Measurements from ENCODE around the gene ITGB2.

Gene ITGB2

DNA sequence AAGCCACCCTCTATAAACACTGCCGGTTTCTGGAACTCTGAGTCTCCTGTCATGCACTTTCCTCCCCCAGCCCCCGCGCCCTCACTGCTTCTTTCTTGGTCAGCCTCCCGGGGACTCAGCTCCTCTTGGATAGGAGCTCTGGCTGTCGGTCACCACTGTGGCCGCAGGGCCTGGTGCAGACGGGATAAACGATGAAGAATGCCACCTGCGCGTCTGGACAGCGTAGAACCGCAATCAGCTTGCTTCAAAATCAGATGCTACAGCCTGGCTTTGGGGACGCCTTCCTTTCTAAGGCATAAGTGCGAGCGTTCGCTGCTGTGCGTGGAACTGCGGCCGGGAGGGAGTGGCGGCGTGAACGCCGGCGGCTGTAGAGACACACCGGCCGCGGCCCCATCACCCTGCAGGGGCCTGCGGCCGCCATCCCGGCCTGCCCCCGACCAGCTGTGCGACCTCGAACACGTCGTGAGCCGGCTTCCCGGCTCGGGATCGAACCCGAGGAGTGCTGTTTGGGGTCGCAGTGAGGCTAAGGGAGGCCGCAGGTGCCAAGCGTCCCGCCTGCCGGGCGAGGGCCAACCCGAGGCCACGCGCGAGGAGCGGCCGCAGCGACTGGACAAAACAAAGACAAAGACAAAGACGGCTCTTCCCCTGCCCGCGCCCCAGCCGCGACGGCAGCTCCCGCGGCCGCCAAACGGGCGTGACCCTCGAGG, 47.9 kb downstream of the ITGB2 start:
- TF ChIP-seq CREB1 (IDR thresholded peaks at IDR 0.05; ENCODE audit: low read depth) (no peak), TAF1 (IDR thresholded peaks at IDR 0.05; ENCODE audit: low read depth) (no peak), EP300 (IDR thresholded peaks at IDR 0.05; ENCODE audit: borderline replicate concordance) (no peak)

DNA sequence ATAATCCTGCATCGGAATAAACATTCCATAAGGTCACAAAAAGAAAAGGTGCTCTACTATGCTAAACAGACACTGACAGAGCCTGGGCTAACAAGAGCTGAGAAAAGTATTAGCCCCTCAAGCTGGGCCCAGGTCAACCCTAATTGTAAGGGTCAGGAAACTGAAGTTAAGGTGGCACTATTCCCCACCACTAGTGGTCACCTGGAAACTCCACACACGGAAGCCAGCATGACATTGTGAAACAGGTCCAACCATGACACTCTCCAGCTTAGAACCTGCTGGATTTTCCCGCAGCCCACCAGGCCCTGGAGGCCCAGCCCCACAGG, 48.4 kb downstream of the ITGB2 start:
- 0 out of 2 replicates have a peak, but pooled peaks have one; percentile 9 for TF ChIP-seq CEBPB (IDR thresholded peaks at IDR 0.05)
- TF ChIP-seq, protein P1, sequence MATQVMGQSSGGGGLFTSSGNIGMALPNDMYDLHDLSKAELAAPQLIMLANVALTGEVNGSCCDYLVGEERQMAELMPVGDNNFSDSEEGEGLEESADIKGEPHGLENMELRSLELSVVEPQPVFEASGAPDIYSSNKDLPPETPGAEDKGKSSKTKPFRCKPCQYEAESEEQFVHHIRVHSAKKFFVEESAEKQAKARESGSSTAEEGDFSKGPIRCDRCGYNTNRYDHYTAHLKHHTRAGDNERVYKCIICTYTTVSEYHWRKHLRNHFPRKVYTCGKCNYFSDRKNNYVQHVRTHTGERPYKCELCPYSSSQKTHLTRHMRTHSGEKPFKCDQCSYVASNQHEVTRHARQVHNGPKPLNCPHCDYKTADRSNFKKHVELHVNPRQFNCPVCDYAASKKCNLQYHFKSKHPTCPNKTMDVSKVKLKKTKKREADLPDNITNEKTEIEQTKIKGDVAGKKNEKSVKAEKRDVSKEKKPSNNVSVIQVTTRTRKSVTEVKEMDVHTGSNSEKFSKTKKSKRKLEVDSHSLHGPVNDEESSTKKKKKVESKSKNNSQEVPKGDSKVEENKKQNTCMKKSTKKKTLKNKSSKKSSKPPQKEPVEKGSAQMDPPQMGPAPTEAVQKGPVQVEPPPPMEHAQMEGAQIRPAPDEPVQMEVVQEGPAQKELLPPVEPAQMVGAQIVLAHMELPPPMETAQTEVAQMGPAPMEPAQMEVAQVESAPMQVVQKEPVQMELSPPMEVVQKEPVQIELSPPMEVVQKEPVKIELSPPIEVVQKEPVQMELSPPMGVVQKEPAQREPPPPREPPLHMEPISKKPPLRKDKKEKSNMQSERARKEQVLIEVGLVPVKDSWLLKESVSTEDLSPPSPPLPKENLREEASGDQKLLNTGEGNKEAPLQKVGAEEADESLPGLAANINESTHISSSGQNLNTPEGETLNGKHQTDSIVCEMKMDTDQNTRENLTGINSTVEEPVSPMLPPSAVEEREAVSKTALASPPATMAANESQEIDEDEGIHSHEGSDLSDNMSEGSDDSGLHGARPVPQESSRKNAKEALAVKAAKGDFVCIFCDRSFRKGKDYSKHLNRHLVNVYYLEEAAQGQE (IDR thresholded peaks at IDR 0.05; ENCODE audit: low read depth): no peak
- TF ChIP-seq EGR1 (IDR thresholded peaks at IDR 0.05): no peak

DNA sequence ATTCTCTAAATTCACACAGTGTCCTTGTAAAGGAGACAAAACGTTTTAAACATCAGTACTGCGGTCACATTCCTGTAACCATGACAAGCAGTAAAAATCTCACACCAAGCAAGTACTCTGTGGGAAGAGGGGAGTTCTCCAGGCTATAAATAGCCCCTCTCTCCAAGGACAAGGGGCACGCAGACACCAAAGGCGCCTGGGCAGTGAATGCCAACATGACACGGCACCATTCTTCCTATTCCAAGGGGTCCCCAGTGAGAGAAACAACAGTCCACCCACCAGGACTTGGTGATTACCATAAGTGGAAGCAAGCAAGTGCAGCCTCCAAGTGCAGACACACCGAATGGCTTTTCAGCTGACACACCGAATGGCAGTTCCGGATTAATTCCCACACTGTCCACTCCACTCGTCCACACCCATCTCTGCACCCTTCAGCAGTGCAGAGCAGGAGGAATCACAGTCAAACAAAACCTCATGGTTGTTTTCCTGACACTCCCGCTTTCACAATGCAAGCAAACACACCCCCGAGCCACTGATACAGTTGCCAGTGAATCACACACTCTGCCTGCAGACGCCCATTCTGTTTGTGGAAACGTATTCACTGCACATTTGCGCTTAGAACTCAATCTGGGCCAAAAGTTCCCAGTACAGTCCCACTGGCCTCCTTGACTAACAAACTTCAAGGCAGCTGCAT, 49.0 kb downstream of the ITGB2 start:
- TF ChIP-seq, protein P2, sequence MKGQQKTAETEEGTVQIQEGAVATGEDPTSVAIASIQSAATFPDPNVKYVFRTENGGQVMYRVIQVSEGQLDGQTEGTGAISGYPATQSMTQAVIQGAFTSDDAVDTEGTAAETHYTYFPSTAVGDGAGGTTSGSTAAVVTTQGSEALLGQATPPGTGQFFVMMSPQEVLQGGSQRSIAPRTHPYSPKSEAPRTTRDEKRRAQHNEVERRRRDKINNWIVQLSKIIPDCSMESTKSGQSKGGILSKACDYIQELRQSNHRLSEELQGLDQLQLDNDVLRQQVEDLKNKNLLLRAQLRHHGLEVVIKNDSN (IDR thresholded peaks at IDR 0.05): no peak
- no peak for TF ChIP-seq EP300 (IDR thresholded peaks at IDR 0.05; ENCODE audit: borderline replicate concordance)
- TF ChIP-seq, protein P1 (IDR thresholded peaks at IDR 0.05; ENCODE audit: low read depth): no peak

DNA sequence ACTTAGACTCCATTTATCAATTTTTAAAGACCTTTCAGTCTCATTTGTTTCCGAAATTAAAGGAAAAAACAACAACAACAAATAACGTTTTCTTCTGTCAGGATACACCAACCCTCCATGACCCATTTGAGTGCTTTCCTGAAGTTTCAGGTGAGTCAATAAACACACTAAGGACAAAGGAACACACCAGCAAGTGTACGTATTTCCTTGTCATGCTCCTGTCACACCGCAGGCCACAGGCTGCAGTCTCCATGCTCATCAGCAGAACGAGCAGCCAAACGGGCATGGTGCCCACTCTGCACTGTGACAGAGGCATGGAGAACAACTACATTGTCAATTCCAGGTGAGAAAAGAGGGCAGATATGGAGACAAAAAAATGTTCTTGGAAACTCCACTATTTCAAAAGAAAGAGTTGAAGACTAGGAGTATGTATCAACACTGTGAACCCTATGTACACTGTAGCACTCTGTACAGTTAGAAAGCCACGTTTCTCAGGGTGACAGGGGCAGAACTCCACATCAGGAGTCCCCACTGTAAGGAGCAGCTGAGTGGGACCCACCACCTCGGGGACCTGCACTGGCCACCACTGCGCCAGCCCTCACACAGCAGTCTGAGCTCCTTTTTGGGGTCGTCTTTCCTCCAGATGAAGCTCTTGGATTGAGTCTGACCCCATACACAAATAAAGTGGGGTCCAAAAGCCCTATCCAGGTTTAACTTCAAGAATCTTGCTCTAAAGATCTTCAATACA, 49.8 kb downstream of the ITGB2 start:
- no peak for TF ChIP-seq EP300 (IDR thresholded peaks at IDR 0.05; ENCODE audit: borderline replicate concordance)
- TF ChIP-seq, protein P1 (IDR thresholded peaks at IDR 0.05; ENCODE audit: low read depth): no peak
- TF ChIP-seq ZBTB7A (IDR thresholded peaks at IDR 0.05; ENCODE audit: low read depth): no peak
- no peak for TF ChIP-seq YY1 (IDR thresholded peaks at IDR 0.05; ENCODE audit: low read depth)
- no peak for TF ChIP-seq TAF1 (IDR thresholded peaks at IDR 0.05; ENCODE audit: low read depth)
- no peak for TF ChIP-seq EGR1 (IDR thresholded peaks at IDR 0.05)
- no peak for TF ChIP-seq CREB1 (IDR thresholded peaks at IDR 0.05; ENCODE audit: low read depth)
- no peak for TF ChIP-seq NFIC (IDR thresholded peaks at IDR 0.05)
- TF ChIP-seq FOXM1 (IDR thresholded peaks at IDR 0.05; ENCODE audit: borderline replicate concordance, low read depth): no peak
- TF ChIP-seq, protein P3, sequence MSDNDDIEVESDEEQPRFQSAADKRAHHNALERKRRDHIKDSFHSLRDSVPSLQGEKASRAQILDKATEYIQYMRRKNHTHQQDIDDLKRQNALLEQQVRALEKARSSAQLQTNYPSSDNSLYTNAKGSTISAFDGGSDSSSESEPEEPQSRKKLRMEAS (IDR thresholded peaks at IDR 0.05): no peak
- TF ChIP-seq RAD21 (IDR thresholded peaks at IDR 0.05; ENCODE audit: low read depth): no peak
- no peak for TF ChIP-seq CEBPB (IDR thresholded peaks at IDR 0.05)
- no peak for TF ChIP-seq TEAD4 (IDR thresholded peaks at IDR 0.05)

Data from Ishikawa (cell line).